CD1c-positive myeloid dendritic cell (primary cell): ENCODE data around the gene PCDHB14.
"Not testable (repeated sequence)": the region's sequence is repeated elsewhere in the genome, so short reads cannot be mapped to it uniquely, and the experiment has no call there.

ENCODE experiments used
- DNase-seq: peaks from one replicate; pipeline ENCODE4 v3.0.0-alpha.2; 2016; ENCODE audit errors: extremely low spot score

PCDHB14 gene

GRCh38 chr5:141210281-141210680, 12.9 kb upstream of the PCDHB14 start:
- DNase-seq = not testable (repeated sequence)

DNA sequence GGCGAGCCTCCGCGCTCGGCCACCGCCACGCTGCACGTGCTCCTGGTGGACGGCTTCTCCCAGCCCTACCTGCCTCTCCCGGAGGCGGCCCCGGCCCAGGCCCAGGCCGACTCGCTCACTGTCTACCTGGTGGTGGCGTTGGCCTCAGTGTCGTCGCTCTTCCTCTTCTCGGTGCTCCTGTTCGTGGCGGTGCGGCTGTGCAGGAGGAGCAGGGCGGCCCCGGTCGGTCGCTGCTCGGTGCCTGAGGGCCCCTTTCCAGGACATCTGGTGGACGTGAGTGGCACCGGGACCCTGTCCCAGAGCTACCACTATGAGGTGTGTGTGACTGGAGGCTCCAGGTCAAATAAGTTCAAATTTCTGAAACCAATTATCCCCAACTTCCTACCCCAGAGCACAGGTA, 12.3 kb upstream of the PCDHB14 start:
- not testable (repeated sequence) for DNase-seq

- peak; percentile 2 for DNase-seq
These were observed 9.3 kb upstream of the PCDHB14 start, which contains the start of gene PCDHB13 for GRCh38 chr5:141213656-141214339. TSS of gene PCDHB13 (plus strand) at chr5:141213919. CDS start at chr5:141214124, 205 bp downstream.

GRCh38 chr5:141214583-141214982, 8.6 kb upstream of the PCDHB14 start:
- not testable (repeated sequence) for DNase-seq

- DNase-seq = not testable (repeated sequence)
These were observed 7.6 kb upstream of the PCDHB14 start for GRCh38 chr5:141215504-141215903.

DNA sequence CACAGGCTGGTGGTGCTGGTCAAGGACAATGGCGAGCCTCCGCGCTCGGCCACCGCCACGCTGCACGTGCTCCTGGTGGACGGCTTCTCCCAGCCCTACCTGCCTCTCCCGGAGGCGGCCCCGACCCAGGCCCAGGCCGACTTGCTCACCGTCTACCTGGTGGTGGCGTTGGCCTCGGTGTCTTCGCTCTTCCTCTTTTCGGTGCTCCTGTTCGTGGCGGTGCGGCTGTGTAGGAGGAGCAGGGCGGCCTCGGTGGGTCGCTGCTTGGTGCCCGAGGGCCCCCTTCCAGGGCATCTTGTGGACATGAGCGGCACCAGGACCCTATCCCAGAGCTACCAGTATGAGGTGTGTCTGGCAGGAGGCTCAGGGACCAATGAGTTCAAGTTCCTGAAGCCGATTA, 7.1 kb upstream of the PCDHB14 start:
- DNase-seq = not testable (repeated sequence)

- not testable (repeated sequence) for DNase-seq
These were observed 1.7 kb downstream of the PCDHB14 start for GRCh38 chr5:141224844-141225243.

DNA sequence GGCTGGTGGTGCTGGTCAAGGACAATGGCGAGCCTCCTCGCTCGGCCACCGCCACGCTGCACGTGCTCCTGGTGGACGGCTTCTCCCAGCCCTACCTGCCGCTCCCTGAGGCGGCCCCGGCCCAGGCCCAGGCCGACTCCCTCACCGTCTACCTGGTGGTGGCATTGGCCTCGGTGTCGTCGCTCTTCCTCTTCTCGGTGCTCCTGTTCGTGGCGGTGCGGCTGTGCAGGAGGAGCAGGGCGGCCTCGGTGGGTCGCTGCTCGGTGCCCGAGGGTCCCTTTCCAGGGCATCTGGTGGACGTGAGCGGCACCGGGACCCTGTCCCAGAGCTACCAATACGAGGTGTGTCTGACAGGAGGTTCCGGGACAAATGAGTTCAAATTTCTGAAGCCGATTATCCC, 2.3 kb downstream of the PCDHB14 start:
- DNase-seq = not testable (repeated sequence)

DNA sequence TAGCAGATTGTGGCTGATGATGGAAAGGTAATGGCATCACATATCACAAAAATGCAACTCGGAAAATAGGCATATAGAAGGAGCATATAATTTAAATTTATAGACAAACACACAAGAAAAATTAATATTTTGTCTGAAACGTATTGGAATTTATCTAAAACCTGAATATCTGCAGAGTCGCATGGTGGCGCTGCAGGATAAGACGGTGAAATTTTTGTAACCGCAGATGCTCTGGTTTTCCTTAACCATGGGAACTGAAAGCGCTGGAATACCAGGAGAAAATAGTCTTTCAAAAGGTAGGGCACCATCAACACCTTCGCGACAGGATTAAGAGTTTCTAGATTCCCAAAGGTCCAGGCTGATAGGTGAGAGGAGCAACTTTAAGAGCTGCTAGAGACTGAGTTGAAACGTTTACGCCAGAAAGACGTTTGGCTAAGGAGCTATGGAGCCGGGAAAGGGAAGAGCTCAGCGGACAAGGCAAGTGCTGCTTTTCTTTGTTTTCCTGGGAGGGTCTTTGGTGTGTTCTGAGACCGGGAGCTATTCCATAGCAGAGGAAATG, 11.0 kb downstream of the PCDHB14 start:
- DNase-seq = no peak

- DNase-seq = not testable (repeated sequence)
These were observed 12.8 kb downstream of the PCDHB14 start for GRCh38 chr5:141235922-141236321.

GRCh38 chr5:141236516-141237313, 13.6 kb downstream of the PCDHB14 start:
- no peak for DNase-seq

DNA sequence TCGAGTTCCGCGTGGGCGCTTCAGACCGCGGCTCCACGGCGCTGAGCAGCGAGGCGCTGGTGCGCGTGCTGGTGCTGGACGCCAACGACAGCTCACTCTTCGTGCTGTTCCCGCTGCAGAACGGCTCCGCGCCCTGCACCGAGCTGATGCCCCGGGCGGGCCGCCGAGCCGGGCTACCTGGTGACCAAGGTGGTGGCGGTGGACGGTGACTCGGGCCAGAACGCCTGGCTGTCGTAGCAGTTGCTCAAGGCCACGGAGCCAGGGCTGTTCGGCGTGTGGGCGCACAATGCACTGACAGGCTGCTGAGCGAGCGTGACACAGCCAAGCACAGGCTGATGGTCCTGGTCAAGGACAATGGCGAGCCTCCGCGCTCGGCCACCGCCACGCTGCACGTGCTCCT, 18.4 kb downstream of the PCDHB14 start:
- no peak for DNase-seq

GRCh38 chr5:141245250-141245717, 22.1 kb downstream of the PCDHB14 start, which contains the start of gene PCDHB15:
TSS of gene PCDHB15 (plus strand) at chr5:141245395. CDS start at chr5:141245579, 184 bp downstream.
- DNase-seq = no peak

DNA sequence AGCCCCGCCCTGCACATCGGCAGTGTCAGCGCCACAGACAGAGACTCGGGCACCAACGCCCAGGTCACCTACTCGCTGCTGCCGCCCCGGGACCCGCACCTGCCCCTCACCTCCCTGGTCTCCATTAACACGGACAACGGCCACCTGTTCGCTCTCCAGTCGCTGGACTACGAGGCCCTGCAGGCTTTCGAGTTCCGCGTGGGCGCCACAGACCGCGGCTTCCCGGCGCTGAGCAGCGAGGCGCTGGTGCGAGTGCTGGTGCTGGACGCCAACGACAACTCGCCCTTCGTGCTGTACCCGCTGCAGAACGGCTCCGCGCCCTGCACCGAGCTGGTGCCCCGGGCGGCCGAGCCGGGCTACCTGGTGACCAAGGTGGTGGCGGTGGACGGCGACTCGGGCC, 23.8 kb downstream of the PCDHB14 start:
- not testable (repeated sequence) for DNase-seq

- DNase-seq = not testable (repeated sequence)
These were observed 24.3 kb downstream of the PCDHB14 start for GRCh38 chr5:141247434-141247833.

DNA sequence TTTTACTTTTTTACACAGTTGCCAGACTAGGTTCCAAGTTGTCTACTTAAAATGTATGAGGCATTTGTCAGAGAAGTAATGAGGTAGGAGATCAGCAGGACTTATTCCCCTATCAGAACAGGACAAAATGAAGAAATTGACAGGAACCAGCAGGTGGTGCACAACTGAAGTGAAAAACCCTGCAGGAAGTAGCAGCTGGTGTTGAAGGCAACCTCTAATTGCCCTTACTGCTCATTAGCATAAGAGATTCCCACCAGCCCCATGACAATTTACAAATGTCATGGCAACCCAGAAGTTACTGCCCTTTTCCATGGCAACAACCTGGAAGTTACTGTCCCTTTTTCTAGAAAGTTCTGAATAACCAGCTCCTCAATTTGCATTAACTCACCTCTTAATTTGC, 27.4 kb downstream of the PCDHB14 start:
- DNase-seq = no peak

GRCh38 chr5:141258464-141258863, 35.3 kb downstream of the PCDHB14 start:
- DNase-seq = no peak

DNA sequence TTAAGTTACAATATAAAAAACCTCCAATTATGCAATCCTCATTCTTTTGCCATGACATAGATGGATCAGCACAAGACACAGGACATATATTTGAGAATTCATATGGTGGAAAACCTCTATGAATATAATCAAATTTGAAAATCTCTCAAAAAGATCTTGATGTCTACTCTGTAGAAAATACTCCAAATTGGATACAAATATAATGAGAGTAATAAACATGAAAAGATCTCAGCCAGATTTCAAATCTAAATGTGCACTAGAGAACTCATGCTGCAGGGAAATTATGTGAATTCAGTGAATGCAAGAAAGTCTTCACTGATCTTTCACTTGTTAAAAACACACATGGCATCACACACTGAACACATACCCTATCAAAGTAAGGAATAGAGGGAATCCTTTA, 35.8 kb downstream of the PCDHB14 start:
- no peak for DNase-seq

GRCh38 chr5:141260458-141261237, 37.5 kb downstream of the PCDHB14 start:
- DNase-seq = no peak

DNA sequence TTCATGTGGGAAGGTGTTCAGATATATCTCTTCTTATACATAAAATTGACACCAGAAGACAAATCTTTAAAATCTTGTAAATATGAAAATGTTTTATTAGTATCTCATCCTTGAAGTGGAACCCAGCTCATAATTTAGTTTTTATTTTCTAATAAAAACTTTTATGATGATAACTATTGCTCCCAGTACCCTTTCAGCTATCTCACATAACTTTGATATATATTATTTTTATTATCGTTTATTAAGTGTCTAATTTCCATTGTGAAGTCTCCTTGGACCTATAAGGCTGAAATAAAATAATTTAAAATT, 38.0 kb downstream of the PCDHB14 start:
- DNase-seq = no peak

DNA sequence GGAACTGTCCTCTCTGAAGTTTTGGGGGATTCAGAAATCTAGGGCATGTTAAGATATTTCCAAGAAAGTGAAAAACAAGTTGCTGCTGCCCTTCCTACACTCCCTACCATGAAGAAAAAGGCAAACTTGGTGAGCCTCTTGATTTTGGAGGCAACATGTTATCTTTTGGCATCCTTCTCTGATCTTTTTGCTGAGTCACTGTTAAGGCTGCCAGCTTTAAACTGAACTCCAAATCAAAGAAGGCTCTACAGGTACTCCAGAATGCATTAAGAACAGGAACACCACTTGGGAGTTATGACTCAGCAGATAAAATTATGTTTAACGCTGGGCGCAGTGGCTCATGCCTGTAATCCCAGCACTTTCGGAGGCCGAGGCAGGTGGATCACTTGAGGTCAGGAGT, 46.1 kb downstream of the PCDHB14 start:
- DNase-seq = no peak

- no peak for DNase-seq
These were observed 49.8 kb downstream of the PCDHB14 start for GRCh38 chr5:141272906-141273305.
